K562 (cell line): ENCODE measurements around the gene KLK1. TPM values are rescaled to one million over a fixed set of nuclear protein-coding genes. Genes with fewer than 3 reads are reported as not detected.

Experiments used
- CBFA2T2 ChIP-seq: fragments of 450-650 bp; conservative IDR thresholded peaks from 2 replicates; pipeline ENCODE4 v1.6.1; 2017; ENCODE audit warnings: mild to moderate bottlenecking
- CCNT2 ChIP-seq: IDR thresholded peaks from 2 replicates; pipeline ENCODE4 v1.6.1; 2011; ENCODE audit warnings: borderline replicate concordance, low read depth, mild to moderate bottlenecking, moderate library complexity, mixed read lengths, low read length; ENCODE audit not compliant: insufficient read length; ENCODE audit errors: extremely low read depth
- DACH1 ChIP-seq: fragments of 450-650 bp; IDR thresholded peaks from 2 replicates; pipeline ENCODE4 v1.6.1; 2018; ENCODE audit not compliant: partially characterized antibody
- DNMT1 ChIP-seq: fragments of 450-650 bp; IDR thresholded peaks from 2 replicates; pipeline ENCODE4 v1.6.1; 2016; ENCODE audit warnings: antibody characterized with exemption, mild to moderate bottlenecking
- NBN ChIP-seq: fragments of 450-650 bp; IDR thresholded peaks from 2 replicates; pipeline ENCODE4 v1.6.1; 2016; ENCODE audit warnings: low read depth, mild to moderate bottlenecking
- NFATC3 ChIP-seq: fragments of 450-650 bp; IDR thresholded peaks from 2 replicates; pipeline ENCODE4 v1.6.1; 2017; ENCODE audit warnings: mild to moderate bottlenecking
- PHF8 ChIP-seq: fragments of 200-600 bp; sonication (generic); IDR thresholded peaks from 2 replicates; pipeline ENCODE4 v1.6.1; 2012; ENCODE audit warnings: mixed run types, mild to moderate bottlenecking, inconsistent platforms, low read length, moderate library complexity, borderline replicate concordance
- RCOR1 ChIP-seq, 2 experiments: IDR thresholded peaks; 2 replicates each; pipeline ENCODE4 v1.6.1; 2012; ENCODE audit warnings: low read depth in 2 of 2, low read length in 2 of 2, borderline replicate concordance in 1 of 2, improper control_type of control experiment in 1 of 2
- SETDB1 ChIP-seq: IDR thresholded peaks from one replicate; pipeline ENCODE4 v1.6.1; 2012; ENCODE audit warnings: low read length, control low read depth, inconsistent platforms
- SRSF7 ChIP-seq: fragments of 200-400 bp; formaldehyde crosslinking; optimal IDR thresholded peaks from 2 replicates; pipeline ENCODE3; 2017; ENCODE audit warnings: mild to moderate bottlenecking, low read depth, low read length
- YBX1 ChIP-seq: fragments of 450-650 bp; IDR thresholded peaks from 2 replicates; pipeline ENCODE4 v1.7.1; 2016; ENCODE audit warnings: mild to moderate bottlenecking
- polyA plus RNA-seq, 8 experiments: library from polyadenylated mRNA; depleted of rRNA in 4 of 8; stranded (reverse) in 5 of 8; unstranded in 3 of 8; fragments of >200 nt; fragmentation: Nextera tagmentation in 2 of 8; fragmentation: Illumina TruSeq in 1 of 8; extraction: Ambion mirVana in 2 of 8; extraction: Trizol in 1 of 8; gene quantifications; 2 replicates each; pipeline versions ENCODE4 v1.2.1 to v1.2.3, GENCODE V29; 2011 to 2014; ENCODE audit warnings: inconsistent platforms in 1 of 8, missing spikeins in 1 of 8
- total RNA-seq, 7 experiments: library from RNA; depleted of rRNA in 6 of 7; stranded (reverse); fragments of >200 nt in 6 of 7; fragmentation: Illumina TruSeq in 2 of 7; extraction: Trizol in 2 of 7; gene quantifications; 2 replicates each; pipeline versions ENCODE4 v1.2.1 to v1.2.3, GENCODE V29; 2011 to 2021; ENCODE audit warnings: low replicate concordance in 1 of 7
- TF ChIP-seq, protein P1 (sequence below): sonication (generic); formaldehyde crosslinking; IDR thresholded peaks from 2 replicates; pipeline ENCODE4 v1.8.0; 2022; ENCODE audit warnings: mild to moderate bottlenecking, missing genetic modification reagents
- TF ChIP-seq, protein P2 (sequence below), 2 experiments: fragments of 450-650 bp in 1 of 2; sonication (generic) in 1 of 2; formaldehyde crosslinking in 1 of 2; IDR thresholded peaks; 2 replicates each; pipeline versions ENCODE4 v1.7.1 to v1.9.0; 2016 to 2022; ENCODE audit warnings: inconsistent platforms in 1 of 2, mild to moderate bottlenecking in 1 of 2, missing genetic modification reagents in 1 of 2

Gene KLK1
- total and polyA plus RNA-seq, 9 of the 15 experiments (the other 6 are each of a cell fraction or from before 2014, with no cell fraction given), result 0.87 to 15.4 (median 9.1) TPM

DNA sequence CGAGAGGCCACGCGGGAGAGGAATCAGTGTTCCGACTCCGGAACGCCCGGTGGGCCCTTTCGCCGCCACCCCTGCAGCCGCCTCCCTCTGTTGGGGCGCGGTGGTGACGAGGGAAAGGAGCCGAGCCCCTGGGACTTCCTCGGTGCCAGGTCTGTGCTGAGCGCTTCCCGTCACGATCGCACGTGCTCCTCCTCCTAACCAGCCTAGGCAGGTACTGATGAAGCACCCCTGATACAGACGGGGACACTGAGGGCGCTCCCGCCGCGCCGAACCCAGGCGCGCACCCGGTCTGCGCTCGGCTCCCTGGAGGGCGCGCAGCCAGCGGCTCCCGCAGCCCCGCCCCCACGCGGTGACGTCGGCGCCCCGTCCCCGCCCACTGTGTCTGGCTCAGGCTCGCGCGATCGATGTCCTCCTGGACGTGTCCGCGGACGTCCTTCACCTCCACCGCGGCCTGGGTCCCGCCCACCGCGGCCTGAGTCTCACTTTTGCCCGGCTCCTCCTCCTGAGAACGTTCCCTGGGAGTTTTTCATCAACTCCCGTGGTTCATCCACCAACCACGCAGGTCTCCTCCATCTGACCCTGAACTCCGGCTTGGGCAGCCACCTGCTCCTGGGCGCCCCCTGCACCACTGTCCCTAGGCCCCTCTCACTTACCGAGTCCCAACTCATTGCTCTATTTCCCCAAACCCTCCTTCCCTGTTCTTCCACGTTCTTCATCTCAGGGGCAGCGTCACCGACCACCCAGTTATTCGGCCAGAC lies 12.4 kb upstream of the KLK1 start (continued):
- TF ChIP-seq, protein P1, sequence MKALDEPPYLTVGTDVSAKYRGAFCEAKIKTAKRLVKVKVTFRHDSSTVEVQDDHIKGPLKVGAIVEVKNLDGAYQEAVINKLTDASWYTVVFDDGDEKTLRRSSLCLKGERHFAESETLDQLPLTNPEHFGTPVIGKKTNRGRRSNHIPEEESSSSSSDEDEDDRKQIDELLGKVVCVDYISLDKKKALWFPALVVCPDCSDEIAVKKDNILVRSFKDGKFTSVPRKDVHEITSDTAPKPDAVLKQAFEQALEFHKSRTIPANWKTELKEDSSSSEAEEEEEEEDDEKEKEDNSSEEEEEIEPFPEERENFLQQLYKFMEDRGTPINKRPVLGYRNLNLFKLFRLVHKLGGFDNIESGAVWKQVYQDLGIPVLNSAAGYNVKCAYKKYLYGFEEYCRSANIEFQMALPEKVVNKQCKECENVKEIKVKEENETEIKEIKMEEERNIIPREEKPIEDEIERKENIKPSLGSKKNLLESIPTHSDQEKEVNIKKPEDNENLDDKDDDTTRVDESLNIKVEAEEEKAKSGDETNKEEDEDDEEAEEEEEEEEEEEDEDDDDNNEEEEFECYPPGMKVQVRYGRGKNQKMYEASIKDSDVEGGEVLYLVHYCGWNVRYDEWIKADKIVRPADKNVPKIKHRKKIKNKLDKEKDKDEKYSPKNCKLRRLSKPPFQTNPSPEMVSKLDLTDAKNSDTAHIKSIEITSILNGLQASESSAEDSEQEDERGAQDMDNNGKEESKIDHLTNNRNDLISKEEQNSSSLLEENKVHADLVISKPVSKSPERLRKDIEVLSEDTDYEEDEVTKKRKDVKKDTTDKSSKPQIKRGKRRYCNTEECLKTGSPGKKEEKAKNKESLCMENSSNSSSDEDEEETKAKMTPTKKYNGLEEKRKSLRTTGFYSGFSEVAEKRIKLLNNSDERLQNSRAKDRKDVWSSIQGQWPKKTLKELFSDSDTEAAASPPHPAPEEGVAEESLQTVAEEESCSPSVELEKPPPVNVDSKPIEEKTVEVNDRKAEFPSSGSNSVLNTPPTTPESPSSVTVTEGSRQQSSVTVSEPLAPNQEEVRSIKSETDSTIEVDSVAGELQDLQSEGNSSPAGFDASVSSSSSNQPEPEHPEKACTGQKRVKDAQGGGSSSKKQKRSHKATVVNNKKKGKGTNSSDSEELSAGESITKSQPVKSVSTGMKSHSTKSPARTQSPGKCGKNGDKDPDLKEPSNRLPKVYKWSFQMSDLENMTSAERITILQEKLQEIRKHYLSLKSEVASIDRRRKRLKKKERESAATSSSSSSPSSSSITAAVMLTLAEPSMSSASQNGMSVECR (CRISPR knock-in tag), result peak; percentile 18; the same call in 1 of the 2 replicates
- no peak for TF ChIP-seq CBFA2T2
- no peak for TF ChIP-seq NFATC3
- TF ChIP-seq YBX1, result no peak
- no peak; a peak in 1 of 4 replicates for TF ChIP-seq RCOR1 (IDR thresholded peaks at IDR 0.05; ENCODE audit: borderline replicate concordance in 1 of 2, low read depth in 2 of 2, low read length in 2 of 2)
- no peak for TF ChIP-seq DACH1
- no peak for TF ChIP-seq SETDB1
- peak; percentile 91; the same call in 1 of the 2 replicates for TF ChIP-seq PHF8
- no peak for TF ChIP-seq SRSF7
- TF ChIP-seq CCNT2, result peak; percentile 87
- TF ChIP-seq, protein P2, sequence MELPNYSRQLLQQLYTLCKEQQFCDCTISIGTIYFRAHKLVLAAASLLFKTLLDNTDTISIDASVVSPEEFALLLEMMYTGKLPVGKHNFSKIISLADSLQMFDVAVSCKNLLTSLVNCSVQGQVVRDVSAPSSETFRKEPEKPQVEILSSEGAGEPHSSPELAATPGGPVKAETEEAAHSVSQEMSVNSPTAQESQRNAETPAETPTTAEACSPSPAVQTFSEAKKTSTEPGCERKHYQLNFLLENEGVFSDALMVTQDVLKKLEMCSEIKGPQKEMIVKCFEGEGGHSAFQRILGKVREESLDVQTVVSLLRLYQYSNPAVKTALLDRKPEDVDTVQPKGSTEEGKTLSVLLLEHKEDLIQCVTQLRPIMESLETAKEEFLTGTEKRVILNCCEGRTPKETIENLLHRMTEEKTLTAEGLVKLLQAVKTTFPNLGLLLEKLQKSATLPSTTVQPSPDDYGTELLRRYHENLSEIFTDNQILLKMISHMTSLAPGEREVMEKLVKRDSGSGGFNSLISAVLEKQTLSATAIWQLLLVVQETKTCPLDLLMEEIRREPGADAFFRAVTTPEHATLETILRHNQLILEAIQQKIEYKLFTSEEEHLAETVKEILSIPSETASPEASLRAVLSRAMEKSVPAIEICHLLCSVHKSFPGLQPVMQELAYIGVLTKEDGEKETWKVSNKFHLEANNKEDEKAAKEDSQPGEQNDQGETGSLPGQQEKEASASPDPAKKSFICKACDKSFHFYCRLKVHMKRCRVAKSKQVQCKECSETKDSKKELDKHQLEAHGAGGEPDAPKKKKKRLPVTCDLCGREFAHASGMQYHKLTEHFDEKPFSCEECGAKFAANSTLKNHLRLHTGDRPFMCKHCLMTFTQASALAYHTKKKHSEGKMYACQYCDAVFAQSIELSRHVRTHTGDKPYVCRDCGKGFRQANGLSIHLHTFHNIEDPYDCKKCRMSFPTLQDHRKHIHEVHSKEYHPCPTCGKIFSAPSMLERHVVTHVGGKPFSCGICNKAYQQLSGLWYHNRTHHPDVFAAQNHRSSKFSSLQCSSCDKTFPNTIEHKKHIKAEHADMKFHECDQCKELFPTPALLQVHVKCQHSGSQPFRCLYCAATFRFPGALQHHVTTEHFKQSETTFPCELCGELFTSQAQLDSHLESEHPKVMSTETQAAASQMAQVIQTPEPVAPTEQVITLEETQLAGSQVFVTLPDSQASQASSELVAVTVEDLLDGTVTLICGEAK (IDR thresholded peaks at IDR 0.05), result 0 out of 2 replicates have a peak, but pooled peaks have one; percentile 11
- TF ChIP-seq, protein P2 (CRISPR knock-in tag; IDR thresholded peaks at IDR 0.05), result no peak
- 0 out of 2 replicates have a peak, but pooled peaks have one; percentile 12 for TF ChIP-seq NBN
- TF ChIP-seq DNMT1, result no peak
